NCI-H187 (cell line): ENCODE data around the gene HADHB.
"Not testable (repeated sequence)": the region's sequence is repeated elsewhere in the genome, so short reads cannot be mapped to it uniquely, and the experiment has no call there.

Source experiments
- DNase-seq, 2 experiments: peaks; one replicate each; lab custom pipeline; 2025; lab: John Stamatoyannopoulos, UW

The HADHB gene

GRCh38 chr2:26329083-26329482, 84.3 kb downstream of the HADHB start:
- not testable (repeated sequence) for DNase-seq

- peak; percentile 26 to 36 for DNase-seq
These were observed 85.4 kb downstream of the HADHB start for GRCh38 chr2:26330114-26330549.

- no peak for DNase-seq
These were observed 85.9 kb downstream of the HADHB start for GRCh38 chr2:26330604-26331003.

DNA sequence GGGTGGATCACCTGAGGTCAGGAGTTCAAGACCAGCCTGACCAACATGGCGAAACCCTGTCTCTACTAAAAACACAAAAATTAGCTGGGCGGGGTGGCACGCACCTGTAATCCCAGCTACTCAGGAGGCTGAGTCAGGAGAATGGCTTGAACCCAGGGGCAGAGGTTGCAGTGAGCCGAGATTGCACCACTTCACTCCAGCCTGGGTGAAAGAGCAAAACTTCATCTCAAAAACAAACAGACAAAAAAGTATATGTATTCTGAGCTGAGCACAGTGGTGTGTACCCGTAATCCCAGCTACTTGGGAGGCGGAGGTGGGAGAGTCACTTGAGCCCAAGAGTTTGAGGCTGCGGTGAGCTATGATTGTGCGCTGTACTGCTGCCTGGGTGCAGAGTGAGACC, 86.6 kb downstream of the HADHB start:
- DNase-seq = not testable (repeated sequence)

GRCh38 chr2:26333293-26333692, 88.6 kb downstream of the HADHB start:
- no peak for DNase-seq

- no peak for DNase-seq
These were observed 90.5 kb downstream of the HADHB start for GRCh38 chr2:26335231-26335630.

DNA sequence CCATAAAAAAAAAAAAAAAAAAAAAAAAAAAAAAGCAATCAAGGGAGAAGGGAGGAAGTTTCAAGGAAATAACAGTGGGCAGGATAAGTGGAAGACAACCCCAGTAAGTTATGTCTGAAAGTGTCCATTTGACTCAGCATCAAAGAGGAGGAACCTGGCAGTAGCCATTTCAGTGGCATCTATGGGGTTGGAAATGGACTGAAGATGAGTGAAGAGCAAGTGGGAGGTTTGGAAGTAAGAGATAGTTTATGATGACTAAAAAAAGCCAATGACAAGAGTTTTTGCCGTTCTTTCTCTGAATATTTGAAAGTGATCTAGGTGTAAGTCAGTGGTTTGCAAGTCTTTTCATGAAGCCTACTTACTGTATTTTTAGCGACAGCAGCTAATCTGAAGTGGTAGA, 92.0 kb downstream of the HADHB start:
- no peak for DNase-seq

DNA sequence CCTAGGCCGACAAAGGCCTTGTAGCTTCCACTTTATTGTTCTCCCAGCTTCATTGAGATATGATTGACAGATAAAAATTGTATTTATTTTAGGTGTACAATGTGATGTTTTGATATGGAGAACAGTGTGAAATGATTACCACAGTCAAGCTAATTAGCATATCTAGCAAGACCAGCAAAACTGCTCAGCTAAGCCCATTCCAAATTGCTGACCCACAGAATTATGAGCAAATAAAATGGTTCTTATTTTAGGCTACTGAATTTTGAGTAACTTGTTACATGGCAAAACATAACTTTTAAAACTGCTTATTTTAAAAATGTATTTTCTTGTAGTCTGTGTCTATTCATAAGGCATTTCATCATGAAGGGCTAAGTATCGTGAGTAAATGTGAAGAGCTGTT, 92.6 kb downstream of the HADHB start:
- DNase-seq = no peak
